Endothelial cell of umbilical vein (primary cell): Measurements from ENCODE around the gene ERCC2. TPM values are rescaled to one million over a fixed set of nuclear protein-coding genes. Genes with fewer than 3 reads are reported as not detected.

Experiments
- BruUV-seq: library from RNA; stranded (reverse); fragments of 400-500 nt; replicated peaks from 2 replicates; lab custom pipeline; 2021; lab: Mats Ljungman, UMichigan
- CTCF ChIA-PET: fragments of 300-600, 350-600 bp; sonication (Branson Sonifier 250); formaldehyde crosslinking; loops from one replicate; lab custom pipeline; 2021; ENCODE audit warnings: antibody characterized with exemption, inconsistent platforms; lab: Charles Lee
- POLR2A ChIA-PET: fragments of 300-600, 350-600 bp; sonication (Branson Sonifier 250); formaldehyde crosslinking; loops from one replicate; lab custom pipeline; 2021; ENCODE audit warnings: antibody characterized with exemption, inconsistent platforms; lab: Charles Lee
- DNase-seq: peaks from one replicate; pipeline ENCODE4 v3.0.0-alpha.2; 2011; ENCODE audit warnings: low read depth, low spot score
- FAIRE-seq: peaks from 2 replicates; lab custom pipeline; 2011; peaks lifted over from hg19 to GRCh38; lab: Jason Lieb, UNC
- H2AFZ ChIP-seq: 2 replicates; pipeline ENCODE4 v1.6.0; 2012; ENCODE audit warnings: low read depth, low read length, control low read depth, inconsistent platforms
- H3K27ac ChIP-seq: 2 replicates; pipeline ENCODE4 v1.5.1; 2011; ENCODE audit warnings: low read depth, mild to moderate bottlenecking, control low read depth, low read length, moderate library complexity; ENCODE audit not compliant: insufficient read depth
- H3K27me3 ChIP-seq, 2 experiments: 2 replicates each; pipeline versions ENCODE4 v1.6.0 to v1.6.1; 2011; ENCODE audit warnings: low read length in 2 of 2, mixed read lengths in 1 of 2; ENCODE audit not compliant: control insufficient read depth in 2 of 2, insufficient read depth in 2 of 2
- H3K36me3 ChIP-seq, 2 experiments: 2 replicates in 1 of 2; 3 replicates in 1 of 2; pipeline ENCODE4 v1.5.1; 2011; ENCODE audit warnings: low read length in 2 of 2, mild to moderate bottlenecking in 1 of 2, moderate library complexity in 1 of 2; ENCODE audit not compliant: control insufficient read depth in 2 of 2, insufficient read depth in 2 of 2; ENCODE audit errors: extremely low read depth in 1 of 2
- H3K4me1 ChIP-seq: 3 replicates; pipeline ENCODE4 v1.5.1; 2011; ENCODE audit warnings: mild to moderate bottlenecking, low read length; ENCODE audit not compliant: control insufficient read depth, insufficient read depth; ENCODE audit errors: extremely low read depth
- H3K4me2 ChIP-seq: 2 replicates; pipeline ENCODE4 v1.6.1; 2011; ENCODE audit warnings: low read length, control low read depth, mixed read lengths; ENCODE audit not compliant: insufficient read depth
- H3K4me3 ChIP-seq, 3 experiments: fragments of 200-600 bp in 1 of 3; sonication (generic), shearing (Covaris generic) in 1 of 3; replicated peaks in 1 of 3; 2 replicates each; pipeline ENCODE4 v1.5.1; 2011 to 2016; ENCODE audit warnings: control low read depth in 3 of 3, low read length in 3 of 3, mild to moderate bottlenecking in 2 of 3, inconsistent platforms in 1 of 3, low read depth in 1 of 3, moderate library complexity in 1 of 3; ENCODE audit not compliant: insufficient read depth in 1 of 3
- H3K79me2 ChIP-seq: 2 replicates; pipeline ENCODE4 v1.6.0; 2012; ENCODE audit warnings: low read length, inconsistent platforms; ENCODE audit not compliant: control insufficient read depth, insufficient read depth
- H3K9ac ChIP-seq: replicated peaks from 2 replicates; pipeline ENCODE3; 2011; ENCODE audit warnings: low read length, control low read depth; ENCODE audit not compliant: insufficient read depth; ENCODE audit errors: extremely low read depth
- H3K9me1 ChIP-seq: replicated peaks from 3 replicates; pipeline ENCODE4 v1.6.0; 2011; ENCODE audit warnings: mild to moderate bottlenecking, low read length; ENCODE audit not compliant: control insufficient read depth, insufficient read depth; ENCODE audit errors: extremely low read depth
- H3K9me3 ChIP-seq: replicated peaks from 2 replicates; pipeline ENCODE4 v1.5.1; 2012; ENCODE audit warnings: low read length, inconsistent platforms; ENCODE audit not compliant: control insufficient read depth, insufficient read depth
- H4K20me1 ChIP-seq: replicated peaks from 2 replicates; pipeline ENCODE3; 2011; ENCODE audit warnings: mild to moderate bottlenecking, low read length; ENCODE audit not compliant: control insufficient read depth, insufficient read depth; ENCODE audit errors: extremely low read depth
- EZH2 ChIP-seq: IDR thresholded peaks from 2 replicates; pipeline ENCODE4 v1.6.1; 2012; ENCODE audit warnings: borderline replicate concordance, low read depth, mild to moderate bottlenecking, moderate library complexity, low read length, inconsistent platforms; ENCODE audit not compliant: severe bottlenecking
- FOS ChIP-seq: IDR thresholded peaks from 2 replicates; pipeline ENCODE4 v1.6.1; 2011; ENCODE audit warnings: mild to moderate bottlenecking, low read length, moderate library complexity, borderline replicate concordance; ENCODE audit not compliant: insufficient read depth
- GATA2 ChIP-seq: IDR thresholded peaks from 2 replicates; pipeline ENCODE4 v1.7.0; 2011; ENCODE audit warnings: low read depth, mild to moderate bottlenecking, moderate library complexity, mixed read lengths, low read length; ENCODE audit not compliant: insufficient read length, insufficient read depth
- JUN ChIP-seq: IDR thresholded peaks from 2 replicates; pipeline ENCODE4 v1.6.1; 2011; ENCODE audit warnings: borderline replicate concordance, low read depth; ENCODE audit not compliant: insufficient read length, insufficient read depth
- MYC ChIP-seq: IDR thresholded peaks from one replicate; pipeline ENCODE4 v1.6.1; 2011; ENCODE audit warnings: mild to moderate bottlenecking, low read depth, low read length
- POLR2A ChIP-seq: IDR thresholded peaks from 2 replicates; pipeline ENCODE4 v1.6.1; 2012; ENCODE audit warnings: low read depth, mild to moderate bottlenecking, control low read depth, low read length
- POLR2AphosphoS5 ChIP-seq: IDR thresholded peaks from 2 replicates; pipeline ENCODE4 v1.6.1; 2012; ENCODE audit warnings: low read depth, mild to moderate bottlenecking, control low read depth, low read length, moderate library complexity; ENCODE audit not compliant: insufficient read depth
- dilution Hi-C: fragments of 300-500 bp; cut with MboI; formaldehyde crosslinking; loops from one replicate; pipeline ENCODE4 v1.15.0; 2019; ENCODE audit warnings: low sequenced_read_pairs; ENCODE audit not compliant: extremely low pct_ligation_motif_present
- intact Hi-C: fragments of 100-400 bp; cut with micrococcal nuclease; formaldehyde crosslinking; loops from one replicate; pipeline ENCODE4 v1.10.0; 2022
- polyA plus RNA-seq, 4 experiments: library from polyadenylated mRNA; depleted of rRNA in 3 of 4; stranded (reverse) in 3 of 4; unstranded in 1 of 4; fragments of >200 nt; gene quantifications; 2 replicates each; pipeline versions ENCODE4 v1.2.1 to v1.2.3, GENCODE V29; 2011 to 2012; ENCODE audit warnings: missing spikeins in 1 of 4
- total RNA-seq: library from RNA; stranded (reverse); gene quantifications from 2 replicates; pipeline ENCODE4 v1.2.3, GENCODE V29; 2021
- TF ChIP-seq, protein P1 (sequence below): IDR thresholded peaks from 2 replicates; pipeline ENCODE4 v1.6.1; 2011; ENCODE audit not compliant: insufficient read depth, insufficient read length
- TF ChIP-seq, protein P2 (sequence below), 2 donors: IDR thresholded peaks; 1 replicate in 1 of 2; 2 replicates in 1 of 2; pipeline ENCODE4 v1.5.1; 2011; ENCODE audit warnings: low read length in 2 of 2, mild to moderate bottlenecking in 2 of 2, moderate library complexity in 2 of 2, control low read depth in 1 of 2, inconsistent platforms in 1 of 2, low read depth in 1 of 2; ENCODE audit not compliant: insufficient read depth in 1 of 2; ENCODE audit errors: extremely low read depth in 1 of 2

ERCC2 gene
- total and polyA plus RNA-seq, 2 donors (not counting 3 experiments of a cell fraction or from before 2014, with no cell fraction given), result 59.9 to 61.8 TPM

DNA sequence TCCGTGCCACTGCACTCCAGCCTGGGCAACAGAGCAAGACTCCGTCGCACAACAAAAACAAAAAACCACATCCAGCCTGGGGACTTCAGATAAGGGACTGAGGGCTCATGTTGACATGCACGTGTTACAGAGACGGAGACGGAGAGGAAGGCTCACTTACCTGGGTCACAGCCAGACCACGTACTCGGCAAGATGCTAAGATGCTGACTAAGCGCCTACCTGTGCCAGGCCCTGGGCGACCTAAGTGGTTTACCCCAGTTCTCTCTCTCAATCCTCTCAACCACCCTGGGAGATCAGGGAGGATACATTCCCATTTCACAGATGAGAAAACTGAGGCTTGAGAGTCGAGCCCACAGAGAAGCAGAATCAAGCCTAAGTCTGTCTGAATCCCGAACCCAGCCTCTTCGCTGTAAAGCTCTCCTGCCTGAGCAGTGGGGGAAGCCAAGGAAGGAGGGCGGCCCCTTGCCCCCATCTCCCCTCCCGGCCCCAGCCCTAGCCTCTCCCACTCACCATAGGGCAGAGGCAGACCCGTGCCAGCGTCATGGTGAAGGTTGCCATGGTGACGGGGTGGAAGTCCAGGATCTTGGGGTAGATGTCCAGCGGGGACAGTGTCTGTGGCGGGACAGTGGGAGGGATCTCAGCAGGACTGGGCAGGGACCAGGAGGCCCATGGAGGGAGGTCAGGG lies 13.5 kb downstream of the ERCC2 start:
- no peak overlapping the region for H3K27ac ChIP-seq
- dilution Hi-C loops (no loop called here), intact Hi-C loops (no loop called here)
- TF ChIP-seq, protein P1, sequence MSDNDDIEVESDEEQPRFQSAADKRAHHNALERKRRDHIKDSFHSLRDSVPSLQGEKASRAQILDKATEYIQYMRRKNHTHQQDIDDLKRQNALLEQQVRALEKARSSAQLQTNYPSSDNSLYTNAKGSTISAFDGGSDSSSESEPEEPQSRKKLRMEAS, result no peak
- TF ChIP-seq POLR2A, result no peak
- no peak for TF ChIP-seq JUN
- no peak for TF ChIP-seq POLR2AphosphoS5
- TF ChIP-seq FOS, result no peak
- no peak for TF ChIP-seq MYC
- H3K79me2 ChIP-seq, result no peaks in the 10 kb centered on the region
- no peak overlapping the region for H3K4me2 ChIP-seq
- DNase-seq (no peak), FAIRE-seq (no peak)
- no peak overlapping the region for H3K4me3 ChIP-seq
- no peaks in the 10 kb centered on the region for H4K20me1 ChIP-seq
- ChIA-PET POLR2A (no interaction called here), CTCF (no interaction called here)
- H2AFZ ChIP-seq, result no peak overlapping the region
- H3K36me3 ChIP-seq, result peaks cover 7 to 42% of the 10 kb centered on the region in 2 experiments
- no TSS peak for BruUV-seq
- no peaks in the 10 kb centered on the region for H3K9me3 ChIP-seq
- H3K9ac ChIP-seq, result no peak overlapping the region
- H3K4me1 ChIP-seq, result no peaks in the 10 kb centered on the region
- H3K27me3 ChIP-seq, result no peaks in the 10 kb centered on the region
- no peaks in the 10 kb centered on the region for H3K9me1 ChIP-seq

DNA sequence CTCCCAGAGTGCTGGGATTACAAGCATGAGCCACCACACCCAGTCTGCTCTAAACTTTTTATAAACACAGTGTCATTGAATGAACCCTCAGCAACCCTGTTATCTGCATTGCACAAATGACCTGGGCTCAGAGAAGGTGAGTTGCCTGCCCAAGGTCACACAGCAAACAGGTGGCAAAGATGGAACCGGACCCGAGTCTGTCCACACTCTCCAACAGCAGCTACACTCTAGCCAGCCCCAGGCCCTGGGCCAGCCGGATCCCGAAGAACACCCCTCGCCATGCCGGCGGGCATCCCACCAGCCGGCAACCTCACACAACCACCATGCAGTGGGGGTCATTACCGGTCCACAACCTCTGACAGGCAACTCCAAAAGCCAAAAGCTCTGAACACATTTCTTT lies 14.5 kb downstream of the ERCC2 start:
- Histone ChIP-seq H3K79me2 (no peaks in the 10 kb centered on the region), H3K27ac (no peak overlapping the region), H4K20me1 (no peaks in the 10 kb centered on the region), H3K36me3 (peaks cover 7 to 45% of the 10 kb centered on the region in 2 experiments), H3K9me1 (no peaks in the 10 kb centered on the region), H3K9me3 (no peaks in the 10 kb centered on the region), H3K9ac (no peak overlapping the region), H3K4me2 (no peak overlapping the region), H2AFZ (no peak overlapping the region), H3K27me3 (no peaks in the 10 kb centered on the region), H3K4me1 (no peaks in the 10 kb centered on the region), H3K4me3 (no peak overlapping the region)
- TF ChIP-seq MYC (no peak), POLR2A (no peak), JUN (no peak), EZH2 (no peak), FOS (no peak), POLR2AphosphoS5 (no peak), GATA2 (no peak)
- TF ChIP-seq, protein P2, sequence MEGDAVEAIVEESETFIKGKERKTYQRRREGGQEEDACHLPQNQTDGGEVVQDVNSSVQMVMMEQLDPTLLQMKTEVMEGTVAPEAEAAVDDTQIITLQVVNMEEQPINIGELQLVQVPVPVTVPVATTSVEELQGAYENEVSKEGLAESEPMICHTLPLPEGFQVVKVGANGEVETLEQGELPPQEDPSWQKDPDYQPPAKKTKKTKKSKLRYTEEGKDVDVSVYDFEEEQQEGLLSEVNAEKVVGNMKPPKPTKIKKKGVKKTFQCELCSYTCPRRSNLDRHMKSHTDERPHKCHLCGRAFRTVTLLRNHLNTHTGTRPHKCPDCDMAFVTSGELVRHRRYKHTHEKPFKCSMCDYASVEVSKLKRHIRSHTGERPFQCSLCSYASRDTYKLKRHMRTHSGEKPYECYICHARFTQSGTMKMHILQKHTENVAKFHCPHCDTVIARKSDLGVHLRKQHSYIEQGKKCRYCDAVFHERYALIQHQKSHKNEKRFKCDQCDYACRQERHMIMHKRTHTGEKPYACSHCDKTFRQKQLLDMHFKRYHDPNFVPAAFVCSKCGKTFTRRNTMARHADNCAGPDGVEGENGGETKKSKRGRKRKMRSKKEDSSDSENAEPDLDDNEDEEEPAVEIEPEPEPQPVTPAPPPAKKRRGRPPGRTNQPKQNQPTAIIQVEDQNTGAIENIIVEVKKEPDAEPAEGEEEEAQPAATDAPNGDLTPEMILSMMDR (IDR thresholded peaks at IDR 0.05; ENCODE audit: extremely low read depth in 1 of 2, insufficient read depth in 1 of 2, low read depth in 1 of 2, low read length in 2 of 2), result no peak
- TF ChIP-seq, protein P1, result no peak
- intact Hi-C loops (no loop called here), dilution Hi-C loops (no loop called here)
- POLR2A ChIA-PET, result no interaction called here
- DNase-seq (no peak), FAIRE-seq (no peak)
- BruUV-seq, result no TSS peak
- CTCF ChIA-PET, result no interaction called here
